ENCODE measurements around the gene SLC33A1.
"Not testable (repeated sequence)": the region's sequence is repeated elsewhere in the genome, so short reads cannot be mapped to it uniquely, and the experiment has no call there.

Gene SLC33A1

DNA sequence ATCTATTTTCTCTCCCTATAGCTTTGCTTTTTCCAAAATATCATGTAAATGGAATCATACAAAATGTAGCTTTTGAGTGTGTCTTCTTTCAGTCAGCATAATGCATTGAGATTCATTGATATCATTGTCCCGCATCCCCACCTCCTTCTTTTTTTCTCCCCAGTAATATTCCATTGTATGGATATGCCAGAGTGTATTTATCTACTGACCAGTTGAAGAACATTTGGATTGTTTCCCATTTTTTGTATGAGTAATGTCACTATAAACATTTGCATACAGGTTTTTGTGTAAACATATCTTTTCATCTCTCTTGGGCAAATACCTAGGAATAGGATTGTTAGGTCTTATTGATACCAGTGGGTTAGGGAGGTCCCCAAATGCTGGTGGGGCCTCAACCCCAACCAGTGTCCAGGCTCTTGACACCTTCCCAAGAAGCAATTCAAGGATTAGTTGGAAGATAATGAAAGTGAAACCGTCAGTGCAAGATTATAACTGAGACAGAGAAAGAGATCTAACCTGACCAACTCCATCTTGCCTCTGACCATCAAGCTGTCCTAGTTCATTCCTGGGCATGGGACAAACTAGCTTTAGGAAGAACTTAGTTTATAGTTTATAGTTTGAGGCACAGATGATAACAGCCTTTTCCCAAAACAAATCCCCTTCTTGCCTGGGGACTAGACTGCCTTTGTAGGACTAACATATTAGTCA, 7.4 kb upstream of the SLC33A1 start:
- no peak for DNase-seq

DNA sequence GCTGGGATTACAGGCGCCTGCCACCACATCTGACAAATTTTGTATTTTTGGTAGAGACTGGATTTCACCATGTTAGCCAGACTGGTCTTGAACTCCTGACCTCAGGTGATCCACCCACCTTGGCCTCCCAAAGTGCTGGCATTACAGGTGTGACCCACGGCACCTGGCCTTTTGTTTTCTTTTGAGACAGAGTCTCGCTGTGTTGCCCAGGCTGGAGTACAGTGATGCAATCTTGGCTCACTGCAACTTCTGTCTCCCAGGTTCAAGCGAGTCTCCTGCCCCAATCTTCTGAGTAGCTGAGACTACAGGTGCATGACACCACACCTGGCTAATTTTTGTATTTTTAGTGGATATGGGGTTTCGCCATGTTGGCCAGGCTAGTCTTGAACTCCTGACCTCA, 6.2 kb upstream of the SLC33A1 start:
- not testable (repeated sequence) for DNase-seq

DNA sequence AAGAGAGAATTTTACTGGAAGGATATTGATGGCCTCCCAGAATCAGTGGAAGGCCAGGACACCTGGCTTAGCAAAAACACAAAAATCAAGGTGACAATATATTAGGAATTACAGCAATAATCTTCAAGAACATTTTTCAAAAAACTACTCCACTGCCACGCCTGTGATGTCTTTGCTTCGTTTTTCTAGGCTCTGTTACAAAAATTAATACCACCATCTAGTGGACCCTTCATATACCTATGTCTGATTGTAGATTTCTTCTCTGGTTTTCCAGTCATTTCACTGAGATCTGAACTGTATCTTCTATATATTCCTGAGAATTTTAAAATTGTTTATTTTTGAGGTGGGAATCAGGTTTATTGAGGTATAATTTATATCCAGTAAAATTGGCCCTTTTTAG, 5.6 kb upstream of the SLC33A1 start:
- DNase-seq = no peak

DNA sequence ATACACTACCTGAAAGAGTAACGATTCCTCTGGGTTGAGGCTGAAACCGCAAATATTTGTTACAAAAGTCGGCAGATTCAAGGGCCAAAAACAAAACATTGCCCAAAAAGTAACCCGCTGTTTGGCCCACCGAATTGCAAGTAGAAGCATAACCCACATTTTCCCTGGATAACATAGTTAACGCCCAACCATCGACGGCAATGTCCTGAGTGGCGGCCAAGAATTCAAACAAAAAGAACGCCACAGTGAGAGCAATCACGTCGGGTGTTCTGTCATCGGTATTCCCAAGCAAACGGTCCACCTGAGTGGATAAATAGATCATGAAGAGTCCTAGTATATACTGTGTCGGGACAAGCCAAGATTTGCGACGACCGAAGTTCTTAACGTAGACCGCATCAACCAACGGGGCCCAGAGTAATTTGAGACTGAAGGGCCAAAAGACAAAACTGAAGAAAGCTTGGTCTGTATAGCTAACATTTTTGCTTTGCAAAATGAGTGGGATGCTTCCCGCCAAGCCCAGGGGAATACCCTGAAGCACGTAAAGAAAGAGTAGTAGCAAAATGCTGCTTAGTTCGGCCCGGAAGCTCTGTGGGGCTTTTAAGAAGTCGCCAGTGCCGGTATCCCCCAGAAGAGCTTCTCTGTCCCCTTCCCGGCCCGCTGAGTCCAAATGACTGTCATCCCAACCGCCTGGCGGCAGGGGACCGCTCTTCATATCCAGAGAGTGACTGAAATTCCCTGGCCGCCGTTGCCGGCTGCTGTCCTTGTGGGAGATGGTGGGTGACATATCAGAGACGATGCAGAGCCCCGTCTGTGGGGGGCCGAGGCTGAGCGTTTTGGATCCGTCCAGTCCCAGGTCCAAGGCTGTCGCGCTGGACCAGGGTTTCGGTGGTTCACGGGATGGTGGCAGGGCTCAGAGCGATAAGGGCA, 750 bp downstream of the SLC33A1 start:
- peak; percentile 45 for DNase-seq

DNA sequence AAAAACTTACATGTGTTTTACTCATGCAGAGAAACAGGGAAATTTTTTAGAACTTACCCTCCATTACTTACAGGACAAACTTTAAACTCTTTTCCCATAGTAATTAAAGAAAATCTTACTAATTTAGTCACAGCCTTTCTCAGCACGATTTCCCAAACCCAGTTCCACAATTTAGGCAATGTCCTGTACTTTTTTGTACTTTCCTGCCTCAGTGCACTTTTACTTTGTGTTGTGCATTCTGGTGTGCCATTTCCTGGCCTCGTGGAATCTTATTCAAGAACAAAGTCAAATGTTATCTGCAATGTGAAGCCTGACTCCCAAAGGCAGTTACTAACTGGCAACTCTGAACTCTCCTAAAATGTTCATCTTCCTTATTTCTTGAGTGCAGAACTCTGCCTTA, 1.9 kb downstream of the SLC33A1 start:
- no peak for DNase-seq

DNA sequence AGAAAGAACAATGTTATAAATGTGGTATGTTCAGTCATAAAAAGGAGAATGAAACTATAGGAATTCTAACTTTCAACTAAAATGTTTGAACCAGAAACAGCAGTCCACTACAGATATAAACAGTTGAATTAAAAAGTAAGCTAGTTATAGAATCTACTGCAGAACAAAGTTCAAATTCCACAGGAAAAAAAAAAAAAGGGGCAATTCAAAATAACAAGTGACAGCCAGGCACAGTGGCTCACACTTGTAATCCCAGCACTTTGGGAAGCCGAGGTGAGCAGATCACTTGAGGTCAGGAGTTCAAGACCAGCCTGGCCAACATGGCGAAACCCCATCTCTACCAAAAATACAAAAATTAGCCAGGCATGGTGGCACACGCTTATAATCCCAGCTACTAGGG, 4.8 kb downstream of the SLC33A1 start:
- DNase-seq = not testable (repeated sequence)

DNA sequence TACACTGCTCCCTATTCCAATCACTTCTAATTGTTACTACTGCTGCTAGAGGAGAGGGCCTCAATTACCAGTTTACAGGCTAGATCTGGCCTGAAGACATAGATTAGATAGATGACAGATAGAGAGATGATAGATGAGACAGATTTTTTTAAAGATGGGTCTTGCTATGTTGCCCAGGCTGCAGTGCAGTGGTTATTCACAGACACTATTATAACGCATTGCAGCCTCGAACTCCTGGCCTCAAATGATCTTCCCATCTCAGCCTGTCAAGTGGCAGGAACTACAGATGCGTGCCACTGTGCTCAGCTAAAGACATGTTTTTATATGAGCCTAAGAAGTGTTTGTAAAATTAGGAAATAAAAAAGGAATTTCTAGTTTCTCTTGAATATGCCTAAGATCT, 6.2 kb downstream of the SLC33A1 start:
- no peak for DNase-seq

DNA sequence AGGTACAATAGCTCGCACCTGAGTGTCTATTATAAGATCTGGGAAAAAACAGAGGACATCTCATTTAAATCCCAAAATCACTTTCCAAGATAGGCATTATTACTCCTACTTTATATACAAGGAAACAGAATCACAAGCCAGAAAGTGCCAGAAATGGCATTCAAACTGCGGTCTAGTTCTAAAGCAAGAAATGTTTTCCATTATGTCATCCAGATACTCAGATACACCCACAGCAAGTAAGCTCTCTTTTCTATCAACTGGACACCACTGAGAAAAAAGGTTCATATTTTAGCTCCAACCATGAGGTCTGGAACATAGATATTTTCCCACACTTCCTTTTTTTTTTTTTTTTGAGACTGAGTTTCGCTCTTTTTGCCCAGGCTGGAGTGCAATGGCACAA, 8.1 kb downstream of the SLC33A1 start:
- DNase-seq = no peak

DNA sequence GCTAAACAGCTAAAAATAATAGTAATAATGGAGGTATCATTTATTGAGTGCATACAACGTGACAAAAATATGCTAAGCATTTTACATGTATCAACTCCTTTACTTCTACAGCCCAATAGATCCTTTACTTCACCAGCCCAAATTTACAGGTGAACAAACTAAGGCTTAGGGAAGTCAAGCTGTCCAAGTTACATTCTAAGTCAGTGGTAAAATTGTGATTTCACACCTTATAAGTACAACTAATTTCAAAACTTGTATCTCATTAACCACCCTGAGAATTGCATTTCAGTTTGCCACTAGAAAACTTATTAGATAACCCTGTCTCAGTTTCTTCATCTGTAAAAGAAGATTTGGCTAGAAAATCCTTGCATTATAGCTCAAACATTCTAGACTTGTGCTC, 10.7 kb downstream of the SLC33A1 start:
- DNase-seq = no peak

DNA sequence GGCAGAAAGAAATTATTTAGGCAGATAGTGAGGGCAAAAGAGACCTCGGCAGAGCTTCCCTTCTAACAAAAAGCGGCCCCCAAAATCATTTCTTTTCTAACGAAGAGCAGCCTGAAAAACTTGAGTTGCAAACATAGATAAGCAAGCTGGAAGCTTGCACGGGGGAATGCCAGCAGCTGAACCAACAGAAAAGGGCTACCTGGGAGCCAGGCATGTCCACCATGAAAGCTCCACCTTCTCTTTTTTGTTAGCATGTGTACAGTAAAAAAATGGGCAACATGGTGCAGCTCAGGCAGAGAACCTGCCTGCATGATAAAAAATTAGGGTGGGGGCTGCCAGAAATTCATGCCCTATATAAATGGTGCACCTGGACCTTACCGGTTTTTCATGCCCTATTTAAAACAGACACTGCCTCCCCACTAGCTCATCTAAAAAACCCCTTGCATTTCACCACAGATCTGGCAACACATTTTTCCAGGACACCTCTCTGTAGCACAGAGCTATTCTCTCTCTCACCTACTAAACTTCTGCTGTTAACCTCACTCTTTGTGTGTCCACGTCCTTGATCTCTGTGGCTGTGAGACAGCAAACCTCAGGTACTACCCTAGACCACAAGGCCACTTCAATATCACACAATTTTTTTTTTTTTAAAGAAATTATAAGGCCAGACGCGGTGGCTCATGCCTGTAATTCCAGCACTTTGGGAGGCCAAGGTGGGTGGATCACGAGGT, 18.7 kb downstream of the SLC33A1 start:
- DNase-seq = no peak

DNA sequence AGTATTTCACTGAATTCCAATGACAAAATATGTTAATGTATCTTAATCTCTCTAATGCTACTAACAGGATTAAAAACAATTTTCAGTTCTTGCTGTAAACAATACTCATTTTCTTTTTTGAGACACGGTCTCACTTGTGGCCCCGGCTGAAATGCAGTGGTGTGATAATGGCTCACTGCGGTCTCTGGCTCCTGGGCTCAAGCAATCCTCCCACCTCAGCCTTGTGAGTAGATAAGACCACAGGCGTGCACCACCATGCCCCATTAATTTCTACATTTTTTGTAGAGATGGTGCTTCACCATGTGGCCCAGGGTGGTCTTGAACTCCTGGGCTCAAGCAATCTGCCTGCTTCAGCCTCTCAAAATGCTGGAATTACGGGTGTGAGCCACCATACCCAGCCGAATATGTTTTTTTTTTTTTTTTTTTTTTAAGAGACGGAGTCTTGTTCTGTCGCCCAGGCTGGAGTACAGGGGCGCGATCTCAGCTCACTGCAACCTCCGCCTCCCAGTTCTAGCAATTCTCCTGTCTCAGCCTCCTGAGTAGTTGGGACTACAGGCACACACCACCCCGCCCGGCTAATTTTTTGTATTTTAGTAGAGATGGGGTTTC, 25.6 kb downstream of the SLC33A1 start:
- not testable (repeated sequence) for DNase-seq

DNA sequence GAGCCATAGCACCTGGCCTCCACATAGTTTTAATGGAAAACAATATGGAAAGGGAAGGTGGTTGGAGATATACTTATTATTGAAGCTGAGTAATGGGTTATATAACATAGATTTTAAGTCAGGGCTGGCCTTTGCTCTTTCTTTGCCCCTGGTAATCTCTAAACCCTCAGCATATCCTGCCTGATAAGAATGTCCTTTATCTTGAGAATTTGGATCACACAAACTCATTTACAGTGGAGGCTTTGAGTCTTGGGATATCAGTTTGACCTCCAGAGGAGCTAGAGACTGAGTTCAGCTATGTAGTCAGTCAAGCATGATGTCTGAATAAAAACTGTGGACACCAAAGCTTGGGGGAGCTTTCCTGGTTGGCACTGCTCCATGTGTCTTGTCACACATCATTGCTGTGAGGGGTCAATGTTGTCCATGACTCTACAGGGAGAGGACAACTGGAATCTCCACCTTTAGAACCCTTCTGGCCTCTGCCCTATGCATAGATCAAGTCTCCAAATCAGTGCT, 39.1 kb downstream of the SLC33A1 start:
- DNase-seq = no peak

DNA sequence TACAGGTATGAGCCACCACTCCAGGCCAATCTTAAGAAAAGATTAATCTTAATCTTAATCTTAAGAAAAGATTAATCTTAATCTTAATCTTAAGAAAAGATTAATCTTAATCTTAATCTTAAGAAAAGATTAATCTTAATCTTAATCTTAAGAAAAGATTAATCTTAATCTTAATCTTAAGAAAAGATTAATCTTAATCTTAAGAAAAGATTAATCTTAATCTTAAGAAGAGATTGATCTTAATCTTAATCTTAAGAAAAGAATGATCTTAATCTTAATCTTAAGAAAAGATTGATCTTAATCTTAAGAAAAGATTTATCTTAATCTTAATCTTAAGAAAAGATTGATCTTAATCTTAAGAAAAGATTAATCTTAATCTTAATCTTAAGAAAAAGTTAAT, 41.0 kb downstream of the SLC33A1 start:
- not testable (repeated sequence) for DNase-seq

DNA sequence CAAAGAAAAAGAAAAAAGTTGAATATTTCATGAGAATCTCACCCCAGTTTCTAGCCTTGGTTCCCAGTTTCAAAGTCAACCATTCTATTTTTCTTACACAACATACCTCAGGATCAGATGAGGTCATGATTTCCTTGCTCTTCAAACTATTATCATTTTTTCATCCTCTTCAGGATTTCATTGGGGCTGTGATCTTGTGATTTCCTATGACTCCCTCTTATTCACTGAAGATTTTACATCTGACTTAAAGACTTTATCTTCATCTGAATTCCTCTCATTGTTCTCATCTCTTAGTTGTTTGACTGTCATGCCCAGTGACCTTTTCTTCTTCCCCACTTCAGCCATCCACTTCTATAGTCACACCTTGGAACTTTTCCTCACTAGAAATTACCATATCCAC, 45.0 kb downstream of the SLC33A1 start:
- DNase-seq = no peak

DNA sequence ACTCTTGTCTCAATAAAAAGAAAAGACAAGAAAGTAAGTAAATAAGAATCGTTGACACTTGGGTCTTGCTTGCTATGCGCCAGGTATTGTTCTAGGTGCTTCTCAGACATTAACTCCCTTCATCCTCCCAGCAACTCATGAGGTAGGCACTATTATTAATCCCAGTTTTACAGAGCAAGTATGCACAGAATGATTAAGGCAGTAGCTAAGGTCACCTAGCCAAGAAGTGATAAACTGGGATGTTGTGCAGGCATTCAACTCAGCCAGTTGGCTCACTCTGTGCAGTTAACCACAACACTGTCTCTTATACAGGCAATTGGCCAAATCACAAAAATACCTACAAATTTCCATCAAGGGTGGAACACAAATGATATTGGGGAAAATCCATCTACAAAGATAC, 46.4 kb downstream of the SLC33A1 start:
- DNase-seq = no peak

DNA sequence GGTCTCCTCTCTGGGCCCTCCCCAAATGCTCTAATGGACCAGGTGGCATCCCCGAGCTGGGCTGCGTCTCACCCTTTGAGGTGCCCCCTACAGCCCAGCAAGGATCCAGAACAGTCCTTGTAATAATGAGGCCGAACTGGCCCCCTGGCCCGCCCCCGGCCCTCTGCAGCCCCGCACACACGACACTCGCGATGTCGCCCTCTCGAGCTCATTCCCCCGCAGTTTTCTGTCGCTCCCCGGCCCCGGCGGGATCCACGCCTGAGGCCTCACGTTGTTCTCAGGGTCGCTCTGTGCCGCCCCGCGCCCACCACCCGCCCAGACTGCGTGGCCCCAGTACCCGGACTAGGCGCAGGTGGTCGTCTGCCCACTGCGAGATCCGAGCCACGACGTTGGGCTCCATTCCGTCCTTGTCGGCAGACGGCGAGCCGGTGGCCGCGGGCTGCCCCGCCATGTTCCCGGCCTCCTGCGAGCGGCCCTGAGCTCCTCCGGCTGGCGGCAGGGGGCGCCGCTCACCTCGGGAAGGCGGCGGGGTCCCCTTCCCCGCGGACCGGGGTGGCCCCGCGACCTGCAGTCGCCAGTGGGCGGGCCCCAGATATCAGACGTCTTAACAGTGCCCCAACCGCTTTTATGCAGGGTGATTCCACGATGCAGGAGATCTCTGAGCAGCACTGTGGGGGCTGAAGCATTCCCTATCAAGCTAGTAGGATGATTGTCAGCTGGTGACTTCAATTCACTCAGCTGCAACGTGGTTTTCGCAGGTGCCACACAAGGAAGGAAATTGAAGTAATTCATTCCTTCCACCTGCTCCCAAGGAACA, 48.2 kb downstream of the SLC33A1 start, which contains the start of gene C3orf33:
C3orf33 (minus strand) TSS at position 477 of the 817 bp plus-strand sequence; CDS start at position 451, 26 bp downstream.
- peak; percentile 78 for DNase-seq

DNA sequence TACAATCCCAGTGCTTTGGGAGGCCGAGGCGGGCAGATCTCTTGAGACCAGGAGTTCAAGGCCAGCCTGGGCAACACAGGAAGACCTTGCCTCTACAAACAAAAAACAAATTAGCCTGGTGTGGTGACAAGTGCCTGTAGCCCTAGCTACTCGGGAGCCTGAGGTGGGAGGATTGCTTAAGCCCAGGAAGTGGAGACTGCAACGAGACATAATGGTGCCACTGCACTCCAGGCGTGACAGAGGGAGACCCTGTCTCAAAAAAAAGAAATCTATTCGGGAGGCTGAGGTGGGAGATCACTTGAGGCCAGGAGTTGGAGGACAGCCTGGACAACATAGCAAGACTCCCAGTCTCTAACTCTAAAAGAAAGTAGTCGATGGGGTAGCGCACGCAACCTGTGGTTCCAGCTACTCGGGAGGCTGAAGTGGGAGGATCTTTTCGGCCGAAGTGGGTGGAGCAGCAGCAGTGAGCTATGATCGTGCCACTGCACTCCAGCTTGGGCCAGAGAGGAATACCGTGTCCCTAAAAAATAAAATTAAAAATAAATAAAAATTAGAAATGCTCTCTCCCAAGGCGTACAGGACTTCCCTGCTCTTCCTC, 48.9 kb downstream of the SLC33A1 start:
- no peak for DNase-seq

DNA sequence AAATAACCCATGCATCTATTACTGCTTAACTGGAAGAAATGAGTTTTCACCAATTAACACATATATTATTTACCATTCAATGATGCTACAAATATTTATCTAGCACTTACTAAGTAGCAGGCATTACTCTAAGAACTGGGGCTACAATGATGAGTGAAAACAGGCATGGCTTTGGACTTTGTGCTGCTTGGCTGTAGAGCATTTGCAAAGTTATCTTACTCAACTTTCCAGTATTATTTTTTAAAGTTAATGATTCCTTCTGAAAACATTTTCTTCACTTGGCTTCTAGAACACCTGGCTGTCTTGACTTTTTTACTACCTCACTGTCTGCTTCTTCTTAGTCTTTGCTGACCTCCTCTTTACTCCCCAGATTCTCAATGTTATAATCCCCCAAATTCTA, 49.9 kb downstream of the SLC33A1 start:
- DNase-seq = no peak

DNA sequence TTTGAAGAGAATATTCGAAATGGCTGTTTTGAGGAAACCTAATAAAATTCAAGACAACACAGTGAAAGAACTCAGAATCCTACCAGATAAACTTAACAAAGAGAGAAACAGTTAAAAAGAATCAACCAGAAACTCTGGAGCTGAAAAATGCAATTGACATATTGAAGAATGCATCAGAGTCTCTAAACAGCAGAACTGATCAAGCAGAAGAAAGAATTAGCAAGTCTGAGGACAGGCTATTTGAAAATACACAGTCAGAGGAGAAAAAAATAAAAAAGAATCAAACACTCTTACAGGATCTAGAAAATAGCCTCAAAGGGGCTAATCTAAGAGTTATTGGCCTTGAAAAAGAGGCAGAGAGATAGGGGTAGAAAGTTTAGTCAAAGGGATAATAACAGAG, 61.7 kb downstream of the SLC33A1 start:
- no peak for DNase-seq

DNA sequence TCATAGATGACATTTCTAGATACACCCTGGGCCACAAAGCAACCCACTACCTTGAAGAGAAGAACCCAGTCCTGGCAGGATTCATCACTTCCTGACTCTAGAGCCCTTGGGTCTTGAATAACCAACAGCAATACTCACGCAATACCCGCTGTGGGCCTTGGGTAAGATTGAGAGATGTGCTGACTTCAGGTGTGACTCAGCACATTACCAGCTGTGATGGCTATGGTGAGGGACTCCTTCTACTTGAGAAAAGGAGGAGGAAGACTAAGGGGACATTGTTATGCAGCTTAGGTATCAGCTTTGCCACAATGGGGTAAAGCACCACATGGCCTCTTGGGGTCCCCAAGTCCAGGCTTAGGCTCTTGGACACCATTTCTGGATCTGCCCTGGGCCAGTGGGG, 63.0 kb downstream of the SLC33A1 start:
- no peak for DNase-seq

DNA sequence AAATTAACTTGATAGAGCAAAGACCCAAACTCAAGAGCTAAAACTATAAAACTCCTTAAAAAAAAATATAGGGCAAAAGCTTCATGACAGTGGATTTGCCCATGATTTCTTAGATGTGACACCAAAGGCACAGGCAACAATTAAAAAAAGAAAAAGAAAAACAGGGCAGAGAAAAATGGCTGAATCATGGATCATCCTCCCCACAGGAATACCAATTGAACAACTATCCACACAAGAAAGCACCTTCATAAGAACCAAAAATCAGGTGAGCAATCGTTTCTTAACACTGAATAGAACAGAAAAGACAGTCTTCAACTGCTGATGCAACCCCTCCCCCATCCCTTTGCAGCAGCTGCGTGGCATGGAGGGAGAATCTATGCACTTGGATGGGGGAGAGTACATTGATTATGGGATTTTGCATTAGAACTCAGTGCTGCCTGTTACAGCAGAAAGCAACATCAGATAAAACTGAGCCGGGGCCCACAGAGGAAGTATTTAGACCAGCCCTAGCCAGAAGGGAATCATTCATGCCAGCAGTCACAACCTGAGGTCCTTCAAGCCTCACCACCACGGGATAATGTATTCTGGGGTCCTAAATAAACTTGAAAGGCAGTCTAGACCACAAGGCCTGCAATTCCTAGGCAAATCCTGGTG, 63.8 kb downstream of the SLC33A1 start:
- no peak for DNase-seq
